ENCODE data around the gene HARS2.
"Not testable (repeated sequence)": the region's sequence is repeated elsewhere in the genome, so short reads cannot be mapped to it uniquely, and the experiment has no call there.

HARS2 gene

DNA sequence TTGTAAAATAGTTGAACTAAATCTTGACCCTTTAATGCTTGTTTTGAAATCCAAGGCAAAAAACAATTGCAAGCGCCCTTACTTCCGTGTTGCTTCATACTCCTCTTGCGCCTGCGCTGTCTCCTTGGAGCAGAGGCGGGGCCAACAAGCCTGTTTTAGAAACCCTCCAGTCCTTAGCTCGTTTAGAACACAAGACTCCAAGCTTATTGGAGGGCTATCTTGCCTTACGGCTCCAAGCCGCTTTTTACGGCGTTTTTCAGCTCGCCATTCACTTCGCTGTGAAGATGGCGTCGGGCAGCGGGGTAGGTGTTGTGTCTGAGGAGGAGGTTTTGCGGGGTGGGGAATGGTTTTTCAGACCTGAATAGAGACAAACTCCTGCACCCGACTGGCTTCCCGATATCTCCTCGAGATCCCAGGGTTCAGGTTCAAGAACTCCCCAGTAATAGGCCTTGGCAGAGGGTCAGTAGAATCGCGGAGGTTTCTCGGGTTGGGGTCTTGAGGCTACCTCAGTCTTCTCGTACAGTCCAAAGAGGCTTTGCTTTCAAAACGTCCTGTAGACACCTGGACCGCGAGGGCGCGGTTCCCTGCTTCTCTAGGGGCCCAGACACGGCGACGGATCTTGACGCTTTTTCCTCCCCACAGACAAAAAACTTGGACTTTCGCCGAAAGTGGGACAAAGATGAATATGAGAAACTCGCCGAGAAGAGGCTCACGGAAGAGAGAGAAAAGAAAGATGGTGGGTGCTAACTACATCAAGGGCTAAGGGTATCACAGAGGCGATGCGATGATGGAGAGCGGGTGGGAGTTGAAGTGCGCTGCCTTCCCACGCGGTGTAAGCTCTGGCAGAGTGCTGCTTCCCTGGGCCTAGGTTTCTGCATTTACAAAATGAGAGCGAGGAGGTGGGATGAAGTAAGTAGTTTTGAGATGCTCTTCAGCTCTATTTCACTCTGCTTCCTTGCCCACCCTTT lies 9.2 kb downstream of the HARS2 start, which contains the start of gene ZMAT2:
TSS of gene ZMAT2 (plus strand) at position 271 of the 968 bp plus-strand sequence. CDS start at position 285, 14 bp downstream.
- FAIRE-seq = peak; percentile 97

GRCh38 chr5:140707812-140708211 lies 16.6 kb downstream of the HARS2 start:
- no peak for FAIRE-seq

DNA sequence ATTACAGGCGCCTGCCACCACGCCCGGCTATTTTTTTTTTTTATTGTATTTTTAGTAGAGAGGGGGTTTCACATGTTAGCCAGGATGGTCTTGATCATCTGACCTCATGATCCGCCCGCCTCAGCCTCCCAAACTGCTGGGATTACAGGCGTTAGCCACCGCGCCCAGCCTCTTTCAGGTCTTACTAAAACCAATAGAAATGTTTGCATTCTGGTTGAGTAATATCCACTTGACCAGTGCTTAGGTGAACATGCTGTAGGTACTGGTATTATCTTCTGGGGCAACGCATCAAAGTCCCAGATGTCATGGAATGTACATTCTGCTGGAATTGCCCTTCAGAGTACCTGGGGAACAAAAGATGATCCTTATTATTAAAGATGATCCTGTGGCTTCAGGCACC lies 17.5 kb downstream of the HARS2 start:
- FAIRE-seq = not testable (repeated sequence)

DNA sequence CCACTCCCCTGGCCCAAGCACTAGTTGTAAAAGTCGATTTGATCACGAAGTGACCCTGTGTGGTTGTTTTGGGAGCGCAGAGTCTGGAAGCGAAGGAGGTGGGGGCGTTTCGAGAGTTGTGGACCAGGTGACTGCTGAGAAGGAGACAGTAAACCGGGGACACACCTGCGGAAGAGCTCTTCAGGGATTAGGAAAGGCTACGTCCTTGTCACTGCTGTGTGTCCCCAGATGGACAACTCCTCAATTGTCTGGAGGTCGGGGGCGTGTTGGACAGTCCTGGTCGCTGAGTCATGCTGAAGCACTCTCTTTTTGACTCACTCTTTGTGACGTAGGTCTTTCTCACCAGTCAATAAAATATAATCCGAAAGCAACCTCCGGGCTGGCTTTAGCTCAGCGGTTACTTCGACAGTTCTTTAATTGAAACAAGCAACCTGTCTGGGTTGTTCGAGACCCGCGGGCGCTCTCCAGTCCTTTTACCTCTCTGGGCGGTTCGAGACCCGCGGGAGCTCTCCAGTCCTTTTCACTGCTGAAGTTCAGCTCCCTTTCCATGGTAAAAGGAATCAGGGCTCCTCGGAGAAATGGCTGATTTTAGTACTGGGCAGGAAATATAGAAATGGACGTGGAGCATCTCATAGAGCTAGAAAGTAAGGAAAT lies 19.8 kb downstream of the HARS2 start:
- FAIRE-seq = peak; percentile 98

GRCh38 chr5:140711794-140712193 lies 20.5 kb downstream of the HARS2 start:
- peak; percentile 66 for FAIRE-seq

DNA sequence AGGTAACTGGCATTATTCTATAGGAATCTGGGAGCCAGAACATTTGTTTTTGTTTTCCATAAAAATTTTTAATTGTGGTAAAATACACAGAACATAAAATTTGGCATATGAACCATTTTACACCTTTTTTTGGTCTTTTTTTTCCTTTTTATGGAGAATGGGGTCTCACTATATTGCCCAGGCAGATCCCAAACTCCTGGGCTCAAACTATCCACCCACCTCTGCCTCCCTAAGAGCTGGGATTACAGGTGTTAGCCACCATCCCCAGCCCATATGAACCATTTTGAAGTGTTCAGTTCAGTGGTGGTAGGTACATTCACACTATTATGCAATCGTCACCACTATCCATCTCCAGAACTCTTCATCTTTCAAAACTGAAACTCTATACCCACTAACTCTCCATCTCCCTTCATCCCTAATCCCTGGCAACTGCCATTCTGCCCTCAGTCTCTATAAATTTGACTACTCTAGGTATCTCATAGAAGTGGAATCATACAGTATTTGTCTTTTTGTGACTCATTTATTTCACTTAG lies 22.4 kb downstream of the HARS2 start:
- FAIRE-seq = no peak

- not testable (repeated sequence) for FAIRE-seq
These were observed 25.0 kb downstream of the HARS2 start for GRCh38 chr5:140716238-140716637.

- no peak for FAIRE-seq
These were observed 27.0 kb downstream of the HARS2 start for GRCh38 chr5:140718266-140718592.

DNA sequence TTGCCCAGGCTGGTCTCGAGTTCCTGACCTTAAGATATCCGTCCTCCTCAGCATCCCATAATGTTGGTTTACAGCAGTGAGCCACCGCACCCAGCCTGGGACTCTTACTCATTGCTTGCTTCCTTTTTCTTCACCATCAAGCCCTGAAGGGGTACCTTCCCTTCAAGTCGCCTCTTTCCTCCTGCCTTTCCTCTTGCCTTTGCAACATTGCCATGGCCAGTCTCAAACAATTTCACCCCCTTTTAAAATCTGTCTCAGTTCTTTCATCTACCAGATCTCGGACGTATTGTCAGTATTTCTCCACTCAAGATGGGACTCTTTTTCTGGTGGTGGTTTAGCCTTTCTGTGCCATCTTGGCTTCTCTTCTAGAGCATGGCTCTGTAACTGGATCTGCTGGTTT lies 29.5 kb downstream of the HARS2 start:
- not testable (repeated sequence) for FAIRE-seq

DNA sequence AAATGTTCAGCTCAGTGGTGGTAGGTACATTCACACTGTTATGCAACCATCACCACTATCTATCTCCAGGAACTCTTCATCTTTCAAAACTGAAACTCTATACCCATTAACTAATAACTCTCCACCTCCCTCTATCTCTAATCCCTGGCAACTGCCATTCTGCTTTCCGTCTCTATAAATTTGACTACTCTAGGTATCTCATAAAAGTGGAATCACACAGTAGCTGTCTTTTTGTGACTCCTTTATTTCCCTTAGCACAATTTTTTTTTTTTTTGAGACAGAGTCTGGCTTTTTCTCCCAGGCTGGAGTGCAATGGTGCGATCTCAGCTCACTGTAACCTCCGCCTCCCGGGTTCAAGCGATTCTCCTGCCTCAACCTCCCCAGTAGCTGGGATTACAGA lies 30.1 kb downstream of the HARS2 start:
- not testable (repeated sequence) for FAIRE-seq

DNA sequence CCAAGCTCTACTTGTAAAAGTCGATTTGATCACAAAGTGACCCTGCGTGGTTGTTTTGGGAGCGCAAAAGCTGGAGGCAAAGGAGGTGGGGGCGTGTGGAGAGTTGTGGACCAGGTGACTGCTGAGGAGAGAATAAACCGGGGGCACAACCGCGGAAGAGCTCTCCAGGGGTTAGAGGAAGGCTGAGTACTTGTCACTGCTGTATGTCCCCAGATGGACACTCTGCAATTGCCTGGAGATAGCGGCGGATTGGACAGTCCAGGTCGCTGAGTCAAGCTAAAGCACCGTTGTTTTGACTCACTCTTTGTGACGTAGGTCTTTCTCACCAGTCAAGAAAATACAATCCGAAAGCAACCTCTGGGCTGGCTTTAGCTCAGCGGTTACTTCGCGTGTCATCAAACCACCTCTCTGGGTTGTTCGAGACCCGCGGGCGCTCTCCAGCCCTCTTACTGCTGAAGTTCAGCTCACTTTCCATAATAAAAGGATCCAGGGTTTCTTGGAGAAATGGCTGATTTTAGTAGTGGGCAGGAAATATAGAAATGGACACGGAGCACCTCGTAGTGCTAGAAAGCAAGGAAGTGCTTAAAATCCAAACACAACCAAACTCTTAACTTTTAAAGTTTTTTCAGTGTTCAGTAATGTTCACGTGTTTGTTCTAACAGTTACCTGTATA lies 34.7 kb downstream of the HARS2 start:
- FAIRE-seq = peak; percentile 99

- no peak for FAIRE-seq
These were observed 41.8 kb downstream of the HARS2 start for GRCh38 chr5:140733098-140733497.

- FAIRE-seq = no peak
These were observed 43.1 kb downstream of the HARS2 start for GRCh38 chr5:140734354-140734753.

DNA sequence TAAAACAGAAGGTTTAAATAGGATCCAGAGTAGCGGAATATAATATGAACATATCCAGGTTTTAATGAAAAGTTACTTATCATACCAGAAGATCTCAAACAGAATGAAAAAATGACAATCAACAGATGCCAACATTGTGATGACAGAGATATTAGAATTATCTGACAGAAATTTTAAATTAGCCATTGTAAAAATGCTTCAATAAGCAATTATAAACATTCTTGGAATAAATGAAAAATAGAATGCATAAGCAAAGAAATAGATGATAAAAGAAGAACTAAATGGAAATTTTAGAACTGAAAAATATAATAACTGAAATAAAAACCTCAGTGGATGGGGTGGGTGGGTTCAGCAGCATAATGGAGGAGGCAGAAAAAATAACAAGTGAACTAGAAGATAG lies 46.2 kb downstream of the HARS2 start:
- FAIRE-seq = no peak

DNA sequence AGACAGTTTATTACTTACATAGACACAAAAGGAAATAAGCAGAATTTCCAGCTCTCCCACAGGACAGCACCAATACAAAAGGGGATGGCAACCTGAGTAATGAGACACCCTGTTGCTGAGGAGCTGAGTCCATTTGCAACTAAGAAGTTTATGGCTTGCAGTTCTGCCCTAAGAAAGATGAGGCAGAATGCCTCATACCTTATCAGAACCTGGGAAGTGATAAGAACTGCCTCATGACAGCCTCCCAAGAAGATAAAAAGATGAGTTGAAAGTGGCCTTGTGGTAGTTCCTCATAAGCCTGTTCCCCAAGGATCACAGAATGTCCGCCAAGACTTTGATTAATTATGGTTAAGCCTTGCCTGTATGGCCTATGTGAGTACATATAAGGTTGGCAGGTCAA lies 50.7 kb downstream of the HARS2 start:
- FAIRE-seq = no peak
